Endothelial cell (in vitro differentiated cells): Measurements from ENCODE around the gene STARD10. TPM values are rescaled to one million over a fixed set of nuclear protein-coding genes. Genes with fewer than 3 reads are reported as not detected.

ENCODE experiments used
- DNase-seq: peaks from one replicate; pipeline ENCODE4 v3.0.0; 2021; ENCODE audit warnings: low spot score
- H3K27ac Mint-ChIP-seq: one replicate; pipeline ENCODE4 v1.8.0; 2021; ENCODE audit warnings: mixed read lengths, inconsistent platforms; ENCODE audit not compliant: unreplicated experiment
- H3K27me3 Mint-ChIP-seq: one replicate; pipeline ENCODE4 v1.8.0; 2021; ENCODE audit warnings: mild to moderate bottlenecking, moderate library complexity, mixed read lengths, inconsistent platforms; ENCODE audit not compliant: unreplicated experiment
- H3K36me3 Mint-ChIP-seq: one replicate; pipeline ENCODE4 v1.8.0; 2021; ENCODE audit warnings: mild to moderate bottlenecking, low read depth, mixed read lengths, inconsistent platforms; ENCODE audit not compliant: unreplicated experiment
- H3K4me1 Mint-ChIP-seq: one replicate; pipeline ENCODE4 v1.8.0; 2021; ENCODE audit warnings: mild to moderate bottlenecking, mixed read lengths, inconsistent platforms; ENCODE audit not compliant: unreplicated experiment
- H3K4me3 Mint-ChIP-seq: one replicate; pipeline ENCODE4 v1.8.0; 2021; ENCODE audit warnings: mild to moderate bottlenecking, mixed read lengths, inconsistent platforms; ENCODE audit not compliant: unreplicated experiment
- H3K9me3 Mint-ChIP-seq: one replicate; pipeline ENCODE4 v1.8.0; 2021; ENCODE audit warnings: mixed read lengths, inconsistent platforms; ENCODE audit not compliant: unreplicated experiment
- CTCF ChIP-seq: fragments of 200-600 bp; sonication (generic); IDR thresholded peaks from one replicate; pipeline ENCODE4 v1.5.0; 2021; ENCODE audit warnings: antibody characterized with exemption; ENCODE audit not compliant: unreplicated experiment
- microRNA-seq: library from miRNA; unstranded; fragments of <30 nt; microRNA quantifications from one replicate; pipeline ENCODE4, GENCODE V29; 2020; ENCODE audit not compliant: unreplicated experiment
- total RNA-seq: library from RNA; stranded (reverse); fragmentation: NEBNext Ultra II Directional; extraction: Animal tissue kit (Norgen Biotek cat#: 25700); gene quantifications from one replicate; pipeline ENCODE4 v1.2.1, GENCODE V29; 2021; ENCODE audit not compliant: unreplicated experiment

The STARD10 gene
- total RNA-seq, 1 donor from 2014 or later = 13.4 TPM

- Mint-ChIP-seq H3K27ac (no peak overlapping the region), H3K4me1 (peaks cover 13% of the 10 kb centered on the region), H3K27me3 (peaks cover 14% of the 10 kb centered on the region), H3K4me3 (peak overlapping the region; percentile 56), H3K36me3 (peaks cover 31% of the 10 kb centered on the region), H3K9me3 (no peaks in the 10 kb centered on the region)
- TF ChIP-seq CTCF = no peak
- no peak for DNase-seq
These were observed 86.8 kb downstream of the STARD10 start for GRCh38 chr11:72707032-72707431.

- no peak for TF ChIP-seq CTCF
- Mint-ChIP-seq H3K27ac (no peak overlapping the region), H3K36me3 (peaks cover 34% of the 10 kb centered on the region), H3K4me1 (peaks cover 13% of the 10 kb centered on the region), H3K9me3 (no peaks in the 10 kb centered on the region), H3K4me3 (peak overlapping the region; percentile 1), H3K27me3 (peaks cover 14% of the 10 kb centered on the region)
- DNase-seq = no peak
These were observed 87.3 kb downstream of the STARD10 start for GRCh38 chr11:72706579-72706978.

GRCh38 chr11:72705442-72706365 is 88.1 kb downstream of the STARD10 start:
- DNase-seq = no peak

GRCh38 chr11:72704783-72705265 is 89.0 kb downstream of the STARD10 start:
- Mint-ChIP-seq H3K4me3 (no peak overlapping the region), H3K4me1 (peaks cover 13% of the 10 kb centered on the region), H3K9me3 (no peaks in the 10 kb centered on the region), H3K27me3 (peaks cover 12% of the 10 kb centered on the region), H3K27ac (no peak overlapping the region), H3K36me3 (peaks cover 42% of the 10 kb centered on the region)
- TF ChIP-seq CTCF = no peak
- DNase-seq = no peak

More at GRCh38 chr11:72705442-72706365, 88.1 kb downstream of the STARD10 start:
- no peak overlapping the region for H3K27ac Mint-ChIP-seq
- peak overlapping the region; percentile 1 for H3K4me3 Mint-ChIP-seq
- peaks cover 13% of the 10 kb centered on the region for H3K4me1 Mint-ChIP-seq
- TF ChIP-seq CTCF = no peak
- peaks cover 35% of the 10 kb centered on the region for H3K36me3 Mint-ChIP-seq
- peaks cover 11% of the 10 kb centered on the region for H3K27me3 Mint-ChIP-seq
- no peaks in the 10 kb centered on the region for H3K9me3 Mint-ChIP-seq

Small RNAs within 50 kb of the gene (microRNA-seq; reads per million reads assigned to microRNA genes)
- not detected for gene MIR4692

Other genes starting within 250 kb of the STARD10 start
- 65.9 TPM for gene PDE2A, start 119.6 kb downstream of the STARD10 start, total RNA-seq
- gene ARAP1, start 41.6 kb downstream of the STARD10 start, total RNA-seq = 55.1 TPM
- 51.0 TPM for gene ATG16L2, start 20.4 kb upstream of the STARD10 start, total RNA-seq